A172 (cell line): ENCODE measurements around the gene SNX32. TPM values are rescaled to one million over a fixed set of nuclear protein-coding genes. Genes with fewer than 3 reads are reported as not detected.

Experiments
- DNase-seq: peaks from one replicate; pipeline ENCODE4 v3.0.0-alpha.2; 2015; ENCODE audit warnings: low spot score
- total RNA-seq: library from RNA; depleted of rRNA; stranded (reverse); fragments of >200 nt; shearing (Covaris generic); gene quantifications from 2 replicates; pipeline ENCODE4 v1.2.3, GENCODE V29; 2014

Gene SNX32
- total RNA-seq, 1 experiment from 2014 or later = not detected

- no peak for DNase-seq
Observed at GRCh38 chr11:65854852-65855837, 21.4 kb downstream of the SNX32 start.

GRCh38 chr11:65855927-65856363 is 22.2 kb downstream of the SNX32 start:
- no peak for DNase-seq

GRCh38 chr11:65856689-65857499 is 23.1 kb downstream of the SNX32 start:
- DNase-seq = peak; percentile 53

- DNase-seq = no peak
Observed at GRCh38 chr11:65857500-65857852, 23.7 kb downstream of the SNX32 start.

GRCh38 chr11:65857853-65858680 is 24.3 kb downstream of the SNX32 start, which contains the start of gene CFL1:
TSS of gene CFL1 (minus strand) at chr11:65858180. CDS start at chr11:65858099, 81 bp downstream.
- DNase-seq = peak; percentile 90

- no peak for DNase-seq
Observed at GRCh38 chr11:65858681-65859087, 24.9 kb downstream of the SNX32 start.

- DNase-seq = peak; percentile 96
Observed at GRCh38 chr11:65859095-65859811, 25.5 kb downstream of the SNX32 start.

- no peak for DNase-seq
Observed at GRCh38 chr11:65859812-65860277, 26.1 kb downstream of the SNX32 start.

GRCh38 chr11:65860278-65861164 is 26.8 kb downstream of the SNX32 start, which contains the start of gene MUS81:
TSS of gene MUS81 (plus strand) at chr11:65860433. CDS start at chr11:65860754, 321 bp downstream.
- DNase-seq = peak; percentile 97

GRCh38 chr11:65861165-65861505 is 27.4 kb downstream of the SNX32 start:
- no peak for DNase-seq

GRCh38 chr11:65861533-65862183 is 27.9 kb downstream of the SNX32 start:
- no peak for DNase-seq

GRCh38 chr11:65862191-65862735 is 28.5 kb downstream of the SNX32 start:
- DNase-seq = no peak

GRCh38 chr11:65862941-65863888 is 29.5 kb downstream of the SNX32 start:
- DNase-seq = no peak

GRCh38 chr11:65863889-65864705 is 30.3 kb downstream of the SNX32 start:
- DNase-seq = no peak

- no peak for DNase-seq
Observed at GRCh38 chr11:65864706-65865471, 31.1 kb downstream of the SNX32 start.
